Testis (tissue), 3 donors: ENCODE data around the gene ANTKMT. TPM values are rescaled to one million over a fixed set of nuclear protein-coding genes. Genes with fewer than 3 reads are reported as not detected.
"Not testable (repeated sequence)": the region's sequence is repeated elsewhere in the genome, so short reads cannot be mapped to it uniquely, and the experiment has no call there.

ENCODE experiments used
- DNase-seq: peaks from one replicate; pipeline ENCODE4 v3.0.0-alpha.2; 2019
- H3K27ac ChIP-seq, 2 donors: fragments of 200-600 bp; sonication (generic); one replicate each; pipeline ENCODE4 v1.5.1; 2019
- H3K27me3 ChIP-seq: fragments of 200-600 bp; sonication (generic); one replicate; pipeline ENCODE4 v1.5.1; 2019
- H3K36me3 ChIP-seq: fragments of 200-600 bp; sonication (generic); one replicate; pipeline ENCODE4 v1.5.1; 2017; ENCODE audit warnings: low read depth; ENCODE audit errors: missing control alignments
- H3K4me1 ChIP-seq: fragments of 200-600 bp; sonication (generic); one replicate; pipeline ENCODE4 v1.5.1; 2019
- H3K4me3 ChIP-seq, 2 donors: fragments of 200-600 bp; sonication (generic); one replicate each; pipeline ENCODE4 v1.5.1; 2017 to 2019
- H3K9me3 ChIP-seq: fragments of 200-600 bp; sonication (generic); one replicate; pipeline ENCODE4 v1.5.1; 2017
- CTCF ChIP-seq, 3 experiments: fragments of 450-650 bp in 2 of 3; fragments of 200-600 bp in 1 of 3; sonication (generic) in 1 of 3; IDR thresholded peaks; one replicate each; pipeline ENCODE4 v1.5.1; 2016 to 2019; ENCODE audit warnings: antibody characterized with exemption in 3 of 3, mild to moderate bottlenecking in 2 of 3, moderate library complexity in 1 of 3
- POLR2A ChIP-seq: fragments of 450-650 bp; IDR thresholded peaks from one replicate; pipeline ENCODE4 v1.6.1; 2017; ENCODE audit warnings: antibody characterized with exemption, mild to moderate bottlenecking, moderate library complexity
- WGBS, 2 donors: methylation state at CpG; one replicate each; pipeline ENCODE4 v1.1.5; 2018; 5-methylcytosine and 5-hydroxymethylcytosine counted together
- intact Hi-C: fragments of 100-400 bp; cut with DNase I; formaldehyde crosslinking; loops from one replicate; pipeline ENCODE4 v1.15.1; 2023; ENCODE audit warnings: low total_unique reads
- polyA plus RNA-seq: library from polyadenylated mRNA; stranded (reverse); fragments of 350-450 nt; fragmentation: Illumina TruSeq; extraction: RNeasy Lipid Tissue Mini Kit (QIAGEN cat#74804); gene quantifications from one replicate; pipeline ENCODE4 v1.2.3, GENCODE V29; 2014; ENCODE audit warnings: low read depth, low replicate concordance; ENCODE audit not compliant: insufficient read depth
- total RNA-seq, 2 donors: library from RNA; depleted of rRNA; stranded (reverse); fragments of >200 nt; gene quantifications; one replicate each; pipeline ENCODE4 v1.2.3, GENCODE V29; 2016

Gene ANTKMT
- total and polyA plus RNA-seq, 3 donors from 2014 or later, result 68.5 to 108 (median 81.1) TPM

- TF ChIP-seq CTCF (IDR thresholded peaks at IDR 0.05), result no peak
- H3K9me3 ChIP-seq, result no peaks in the 10 kb centered on the region
- intact Hi-C loops, result loop anchor here (2.0 kb wide), 1 partner anchor 57 kb away; no protein-coding TSS in a partner anchor
- H3K27me3 ChIP-seq, result no peaks in the 10 kb centered on the region
- peak overlapping the region; percentile 74 to 91 for H3K4me3 ChIP-seq
- H3K4me1 ChIP-seq, result peaks cover 14% of the 10 kb centered on the region
- 33 to 50% methylated on average over 10 to 38 of the region's 38 CpGs for WGBS, 2 donors
- no peaks in the 10 kb centered on the region for H3K36me3 ChIP-seq
- no peak overlapping the region for H3K27ac ChIP-seq
- DNase-seq, result no peak
Observed at GRCh38 chr16:739560-740458, 18.9 kb downstream of the ANTKMT start.

- Histone ChIP-seq H3K9me3 (no peaks in the 10 kb centered on the region), H3K27ac (peak overlapping the region in 1 of 2 donors; percentile 19), H3K4me1 (peaks cover 14% of the 10 kb centered on the region), H3K36me3 (no peaks in the 10 kb centered on the region), H3K4me3 (peak overlapping the region; percentile 74 to 91), H3K27me3 (no peaks in the 10 kb centered on the region)
- 0% methylated on average over 7 to 9 of the region's 22 CpGs for WGBS, 2 donors
- intact Hi-C loops, result loop anchor here (2.0 kb wide), 1 partner anchor 58 kb away; no protein-coding TSS in a partner anchor
- TF ChIP-seq POLR2A (no peak), CTCF (IDR thresholded peaks at IDR 0.05) (no peak)
- DNase-seq, result no peak
Observed at GRCh38 chr16:740459-740763, 19.5 kb downstream of the ANTKMT start.

GRCh38 chr16:740764-741505 lies 20.0 kb downstream of the ANTKMT start, which contains the start of gene CIAO3:
Gene CIAO3, minus strand, starts transcription at chr16:740997. Its CDS starts 12 bp downstream, at chr16:740985.
- intact Hi-C loops, result loop anchor here (2.0 kb wide), 1 partner anchor 58 kb away; no protein-coding TSS in a partner anchor
- DNase-seq, result peak; percentile 88
- TF ChIP-seq CTCF (IDR thresholded peaks at IDR 0.05) (peak; percentile 90 to 99 (median 98)), POLR2A (no peak)
- WGBS, 2 donors, result 0 to 1% methylated on average over 1 to 44 of the region's 79 CpGs
- H3K4me1 ChIP-seq, result peaks cover 14% of the 10 kb centered on the region
- no peaks in the 10 kb centered on the region for H3K36me3 ChIP-seq
- H3K9me3 ChIP-seq, result no peaks in the 10 kb centered on the region
- no peaks in the 10 kb centered on the region for H3K27me3 ChIP-seq
- H3K4me3 ChIP-seq, result peak within 1 kb of the TSS; percentile 74 to 91
- H3K27ac ChIP-seq, result peak within 1 kb of the TSS in 1 of 2 donors; percentile 19

- WGBS, 2 donors, result 67 to 84% methylated on average over 10 to 15 of the region's 15 CpGs
- no peak overlapping the region for H3K27ac ChIP-seq
- no peak for DNase-seq
- H3K27me3 ChIP-seq, result no peaks in the 10 kb centered on the region
- H3K4me1 ChIP-seq, result peaks cover 14% of the 10 kb centered on the region
- intact Hi-C loops, result loop anchor here (2.0 kb wide), 1 partner anchor 59 kb away; no protein-coding TSS in a partner anchor
- no peaks in the 10 kb centered on the region for H3K9me3 ChIP-seq
- H3K4me3 ChIP-seq, result no peak overlapping the region
- no peaks in the 10 kb centered on the region for H3K36me3 ChIP-seq
- no peak for TF ChIP-seq POLR2A
- TF ChIP-seq CTCF (IDR thresholded peaks at IDR 0.05), result no peak
Observed at GRCh38 chr16:741986-742629, 21.2 kb downstream of the ANTKMT start.

- 80 to 83% methylated on average over 14 of the region's 14 CpGs for WGBS, 2 donors
- H3K4me1 ChIP-seq, result peaks cover 14% of the 10 kb centered on the region
- H3K27ac ChIP-seq, H3K4me3 ChIP-seq, H3K9me3 ChIP-seq, DNase-seq, H3K36me3 ChIP-seq, intact Hi-C loops, H3K27me3 ChIP-seq: not testable (repeated sequence)
Observed at GRCh38 chr16:742894-743293, 21.9 kb downstream of the ANTKMT start.
